Sigmoid colon (tissue), 4 donors: ENCODE results near the gene CNOT3.

Source experiments
- CTCF ChIP-seq, 4 experiments: fragments of 450-650 bp in 3 of 4; fragments of 200-600 bp in 1 of 4; IDR thresholded peaks; one replicate each; pipeline ENCODE4 v1.5.1; 2016 to 2019; ENCODE audit warnings: antibody characterized with exemption in 4 of 4, mild to moderate bottlenecking in 3 of 4, moderate library complexity in 2 of 4
- EP300 ChIP-seq, 4 donors: sonication (generic); formaldehyde crosslinking; IDR thresholded peaks; one replicate each; pipeline ENCODE4 v1.6.1; 2017; ENCODE audit warnings: antibody characterized with exemption in 4 of 4
- POLR2A ChIP-seq, 2 donors: fragments of 450-650 bp; IDR thresholded peaks; one replicate each; pipeline ENCODE4 v1.6.1; 2016; ENCODE audit warnings: antibody characterized with exemption in 2 of 2, mild to moderate bottlenecking in 2 of 2, moderate library complexity in 2 of 2

DNA sequence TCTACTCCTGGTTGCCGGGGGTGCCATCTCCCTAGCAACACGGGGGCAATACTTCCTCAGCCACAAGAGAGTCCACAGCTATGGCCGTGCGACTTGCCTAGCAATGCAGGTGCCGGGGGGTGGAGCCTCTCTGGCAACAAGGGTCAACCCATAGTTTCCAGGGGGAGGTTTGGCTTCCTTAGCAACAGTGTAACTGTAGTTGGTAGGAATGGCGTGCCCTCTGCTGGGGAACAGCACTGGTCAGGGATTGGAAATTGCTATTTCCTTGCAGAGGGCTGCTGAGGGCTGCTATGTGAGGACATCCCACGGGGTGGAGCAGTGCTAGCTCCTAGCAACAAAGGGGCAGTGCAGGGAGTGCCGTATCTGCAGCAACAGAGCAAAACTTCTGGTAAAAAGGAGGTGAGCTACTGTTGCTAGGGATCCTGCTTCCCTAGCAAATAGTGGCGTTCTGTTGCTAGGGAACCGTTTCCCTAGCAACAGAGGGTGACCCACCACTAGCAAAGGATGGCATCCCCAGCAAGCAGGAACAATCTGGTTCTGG, 42.4 kb downstream of the CNOT3 start:
- TF ChIP-seq CTCF (IDR thresholded peaks at IDR 0.05), result no peak
- no peak for TF ChIP-seq EP300 (IDR thresholded peaks at IDR 0.05)
- no peak for TF ChIP-seq POLR2A (IDR thresholded peaks at IDR 0.05)
